Rectal smooth muscle tissue (tissue), 1 donor: ENCODE results near the gene KIR3DL1.
"Not testable (repeated sequence)": the region's sequence is repeated elsewhere in the genome, so short reads cannot be mapped to it uniquely, and the experiment has no call there.

Source experiments
- H3K27ac ChIP-seq: one replicate; pipeline ENCODE4 v1.7.0; 2013; ENCODE audit warnings: low read depth, low read length, inconsistent platforms
- H3K27me3 ChIP-seq: one replicate; pipeline ENCODE4 v1.7.0; 2013; ENCODE audit warnings: low read length; ENCODE audit not compliant: control insufficient read depth, insufficient read depth
- H3K36me3 ChIP-seq: one replicate; pipeline ENCODE4 v1.7.0; 2013; ENCODE audit warnings: low read length; ENCODE audit not compliant: control insufficient read depth, insufficient read depth
- H3K4me1 ChIP-seq: one replicate; pipeline ENCODE4 v1.7.0; 2013; ENCODE audit warnings: low read length; ENCODE audit not compliant: control insufficient read depth, insufficient read depth
- H3K4me3 ChIP-seq: one replicate; pipeline ENCODE4 v1.7.0; 2013; ENCODE audit warnings: low read length
- H3K9ac ChIP-seq: one replicate; pipeline ENCODE4 v1.7.0; 2013; ENCODE audit warnings: low read length

KIR3DL1 gene

GRCh38 chr19:54790711-54791110 lies 25.6 kb upstream of the KIR3DL1 start:
- Histone ChIP-seq H3K4me1 (no peaks in the 10 kb centered on the region), H3K9ac (no peak overlapping the region), H3K4me3 (no peak overlapping the region), H3K27me3 (no peaks in the 10 kb centered on the region), H3K36me3 (no peaks in the 10 kb centered on the region), H3K27ac (no peak overlapping the region)

GRCh38 chr19:54791476-54791875 lies 24.8 kb upstream of the KIR3DL1 start:
- H3K4me1 ChIP-seq, result no peaks in the 10 kb centered on the region
- no peak overlapping the region for H3K9ac ChIP-seq
- no peaks in the 10 kb centered on the region for H3K27me3 ChIP-seq
- H3K27ac ChIP-seq, result no peak overlapping the region
- no peak overlapping the region for H3K4me3 ChIP-seq
- no peaks in the 10 kb centered on the region for H3K36me3 ChIP-seq

GRCh38 chr19:54792814-54793213 lies 23.5 kb upstream of the KIR3DL1 start:
- Histone ChIP-seq H3K9ac (no peak overlapping the region), H3K27ac (no peak overlapping the region), H3K4me1 (no peaks in the 10 kb centered on the region), H3K4me3 (peak overlapping the region; percentile 29), H3K36me3 (no peaks in the 10 kb centered on the region), H3K27me3 (no peaks in the 10 kb centered on the region)

GRCh38 chr19:54795758-54796157 lies 20.5 kb upstream of the KIR3DL1 start:
- H3K4me1 ChIP-seq, result no peaks in the 10 kb centered on the region
- no peaks in the 10 kb centered on the region for H3K27me3 ChIP-seq
- H3K36me3 ChIP-seq, result no peaks in the 10 kb centered on the region
- H3K27ac ChIP-seq, result no peak overlapping the region
- H3K4me3 ChIP-seq, result no peak overlapping the region
- no peak overlapping the region for H3K9ac ChIP-seq

GRCh38 chr19:54803410-54803809 lies 12.9 kb upstream of the KIR3DL1 start, which contains the start of gene KIR2DL4:
TSS of gene KIR2DL4 (plus strand) at chr19:54803610. CDS start at chr19:54803652, 42 bp downstream.
- no peaks in the 10 kb centered on the region for H3K36me3 ChIP-seq

GRCh38 chr19:54804101-54804500 lies 12.2 kb upstream of the KIR3DL1 start:
- no peak overlapping the region for H3K4me3 ChIP-seq
- no peaks in the 10 kb centered on the region for H3K4me1 ChIP-seq
- H3K9ac ChIP-seq, result no peak overlapping the region
- no peaks in the 10 kb centered on the region for H3K27me3 ChIP-seq
- H3K36me3 ChIP-seq, result no peaks in the 10 kb centered on the region
- no peak overlapping the region for H3K27ac ChIP-seq

More at GRCh38 chr19:54803410-54803809, 12.9 kb upstream of the KIR3DL1 start, which contains the start of gene KIR2DL4:
- Histone ChIP-seq H3K27ac (no peak within 1 kb of the TSS), H3K4me1 (no peaks in the 10 kb centered on the region), H3K9ac (no peak within 1 kb of the TSS), H3K4me3 (no peak within 1 kb of the TSS), H3K27me3 (no peaks in the 10 kb centered on the region)

GRCh38 chr19:54804571-54804970 lies 11.7 kb upstream of the KIR3DL1 start:
- no peaks in the 10 kb centered on the region for H3K27me3 ChIP-seq
- H3K4me3 ChIP-seq, result no peak overlapping the region
- no peak overlapping the region for H3K27ac ChIP-seq
- no peak overlapping the region for H3K9ac ChIP-seq
- no peaks in the 10 kb centered on the region for H3K4me1 ChIP-seq
- H3K36me3 ChIP-seq, result no peaks in the 10 kb centered on the region

- H3K4me3 ChIP-seq, result no peak overlapping the region
- no peak overlapping the region for H3K9ac ChIP-seq
- H3K27me3 ChIP-seq, result no peaks in the 10 kb centered on the region
- no peak overlapping the region for H3K27ac ChIP-seq
- no peaks in the 10 kb centered on the region for H3K36me3 ChIP-seq
- H3K4me1 ChIP-seq, result no peaks in the 10 kb centered on the region
These were observed 10.4 kb upstream of the KIR3DL1 start for GRCh38 chr19:54805665-54806515.

- Histone ChIP-seq H3K36me3 (no peaks in the 10 kb centered on the region), H3K9ac (no peak overlapping the region), H3K4me1 (no peaks in the 10 kb centered on the region), H3K27me3 (no peaks in the 10 kb centered on the region), H3K4me3 (no peak overlapping the region), H3K27ac (no peak overlapping the region)
These were observed 9.8 kb upstream of the KIR3DL1 start for GRCh38 chr19:54806516-54806838.

- H3K36me3 ChIP-seq, H3K27me3 ChIP-seq, H3K4me3 ChIP-seq, H3K27ac ChIP-seq, H3K4me1 ChIP-seq, H3K9ac ChIP-seq: not testable (repeated sequence)
These were observed 1.7 kb upstream of the KIR3DL1 start for GRCh38 chr19:54814571-54814970.

- Histone ChIP-seq H3K9ac (no peak overlapping the region), H3K4me1 (no peaks in the 10 kb centered on the region), H3K27ac (no peak overlapping the region), H3K4me3 (no peak overlapping the region), H3K27me3 (no peaks in the 10 kb centered on the region), H3K36me3 (no peaks in the 10 kb centered on the region)
These were observed 1.6 kb downstream of the KIR3DL1 start for GRCh38 chr19:54817670-54818536.

GRCh38 chr19:54824416-54824815 lies 8.1 kb downstream of the KIR3DL1 start:
- not testable (repeated sequence) for H3K27me3 ChIP-seq, H3K9ac ChIP-seq, H3K4me3 ChIP-seq, H3K36me3 ChIP-seq, H3K4me1 ChIP-seq, H3K27ac ChIP-seq
